Adipocyte (in vitro differentiated cells): Measurements from ENCODE around the gene TBC1D10B.

ENCODE experiments used
- DNase-seq: peaks from one replicate; pipeline ENCODE4 v3.0.0-alpha.2; 2015; ENCODE audit warnings: low read depth
- H3K27me3 ChIP-seq: replicated peaks from 2 replicates; pipeline ENCODE4 v1.7.0; 2013; ENCODE audit warnings: mild to moderate bottlenecking, low read length, moderate library complexity; ENCODE audit not compliant: control insufficient read depth, insufficient read depth
- H3K36me3 ChIP-seq: 2 replicates; pipeline ENCODE4 v1.7.0; 2013; ENCODE audit warnings: low read length, mild to moderate bottlenecking, moderate library complexity; ENCODE audit not compliant: control insufficient read depth, insufficient read depth, severe bottlenecking
- H3K4me1 ChIP-seq: 2 replicates; pipeline ENCODE4 v1.7.0; 2013; ENCODE audit warnings: mild to moderate bottlenecking, low read length, moderate library complexity; ENCODE audit not compliant: control insufficient read depth, insufficient read depth
- H3K4me3 ChIP-seq: 2 replicates; pipeline ENCODE4 v1.7.0; 2013; ENCODE audit warnings: mild to moderate bottlenecking, low read length, moderate library complexity
- H3K9ac ChIP-seq: 2 replicates; pipeline ENCODE4 v1.7.0; 2013; ENCODE audit warnings: mild to moderate bottlenecking, low read length, moderate library complexity
- H3K9me3 ChIP-seq: 2 replicates; pipeline ENCODE4 v1.7.0; 2013; ENCODE audit warnings: mild to moderate bottlenecking, low read length, moderate library complexity; ENCODE audit not compliant: control insufficient read depth

TBC1D10B gene

DNA sequence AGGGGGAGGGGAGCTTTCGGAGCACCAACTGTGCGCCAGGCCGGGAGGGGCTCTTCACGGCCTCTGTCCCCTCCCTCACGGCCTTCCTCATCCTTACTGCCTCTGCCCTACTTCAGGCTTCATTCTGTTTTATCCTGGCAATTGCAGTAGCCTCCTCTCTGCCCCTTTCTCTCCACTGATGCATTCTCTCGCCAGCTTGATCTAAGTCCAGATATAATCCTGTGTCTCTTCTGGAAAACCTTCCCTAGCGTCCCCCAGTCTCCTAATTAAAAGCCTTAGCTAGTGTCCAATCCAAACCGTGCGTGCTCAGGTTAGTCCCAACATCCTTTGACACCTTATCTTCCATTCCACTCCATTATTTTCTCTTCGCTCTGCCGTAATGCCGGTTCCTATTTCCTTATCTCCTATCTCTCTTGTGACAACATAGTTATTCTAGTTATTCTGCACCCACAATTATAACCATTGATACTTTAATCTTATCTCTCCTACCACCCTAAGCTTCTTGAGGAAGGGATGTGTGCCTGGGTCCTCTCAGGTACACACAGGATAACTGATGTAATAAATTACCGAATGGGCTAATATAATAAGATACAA, 25.8 kb upstream of the TBC1D10B start:
- DNase-seq, result no peak
- H3K4me1 ChIP-seq, result peaks cover 14% of the 10 kb centered on the region
- H3K36me3 ChIP-seq, result peaks cover 8% of the 10 kb centered on the region
- peak overlapping the region; percentile 93 for H3K4me3 ChIP-seq
- no peaks in the 10 kb centered on the region for H3K27me3 ChIP-seq
- no peaks in the 10 kb centered on the region for H3K9me3 ChIP-seq
- H3K9ac ChIP-seq, result peak overlapping the region; percentile 84

GRCh38 chr16:30395155-30395991, 25.1 kb upstream of the TBC1D10B start, which contains the start of gene ZNF48:
TSS of gene ZNF48 (plus strand) at chr16:30395420. CDS start at chr16:30395795, 375 bp downstream.
- H3K4me3 ChIP-seq, result peak within 1 kb of the TSS; percentile 93
- H3K9ac ChIP-seq, result peak within 1 kb of the TSS; percentile 84
- H3K9me3 ChIP-seq, result no peaks in the 10 kb centered on the region
- peaks cover 14% of the 10 kb centered on the region for H3K4me1 ChIP-seq
- H3K27me3 ChIP-seq, result no peaks in the 10 kb centered on the region
- DNase-seq, result peak; percentile 94
- peaks cover 8% of the 10 kb centered on the region for H3K36me3 ChIP-seq

DNA sequence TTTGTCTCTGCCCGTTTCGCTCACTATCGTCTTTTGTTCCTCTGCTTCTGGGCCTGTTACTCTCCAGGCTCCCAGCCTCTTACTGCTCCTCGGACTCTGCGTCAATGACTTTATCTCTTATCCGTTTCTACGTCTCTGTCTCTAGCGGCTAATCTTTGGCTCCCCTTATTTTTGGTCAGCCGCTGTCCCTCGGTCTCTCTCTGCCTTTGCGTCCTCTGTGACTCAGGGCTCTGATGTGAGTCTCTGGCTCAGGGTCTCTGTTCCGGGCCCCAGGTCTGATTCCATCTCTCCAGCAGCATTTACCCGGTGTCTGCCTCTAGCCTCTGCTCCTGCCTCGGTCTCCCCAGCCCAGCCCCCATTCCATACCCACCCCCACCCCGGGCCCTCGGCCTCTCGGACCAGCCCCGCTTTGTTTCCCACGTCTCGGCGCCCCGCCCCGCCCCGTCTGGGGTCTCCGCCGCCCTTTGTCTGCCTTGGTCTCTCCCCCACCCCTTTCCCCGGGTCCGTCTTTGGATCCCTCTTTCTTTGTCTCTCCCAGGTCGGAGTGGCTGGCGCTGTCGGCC, 24.4 kb upstream of the TBC1D10B start:
- Histone ChIP-seq H3K27me3 (no peaks in the 10 kb centered on the region), H3K4me3 (peak overlapping the region; percentile 93), H3K4me1 (peaks cover 14% of the 10 kb centered on the region), H3K36me3 (peaks cover 8% of the 10 kb centered on the region), H3K9ac (peak overlapping the region; percentile 84), H3K9me3 (no peaks in the 10 kb centered on the region)
- peak; percentile 69 for DNase-seq

DNA sequence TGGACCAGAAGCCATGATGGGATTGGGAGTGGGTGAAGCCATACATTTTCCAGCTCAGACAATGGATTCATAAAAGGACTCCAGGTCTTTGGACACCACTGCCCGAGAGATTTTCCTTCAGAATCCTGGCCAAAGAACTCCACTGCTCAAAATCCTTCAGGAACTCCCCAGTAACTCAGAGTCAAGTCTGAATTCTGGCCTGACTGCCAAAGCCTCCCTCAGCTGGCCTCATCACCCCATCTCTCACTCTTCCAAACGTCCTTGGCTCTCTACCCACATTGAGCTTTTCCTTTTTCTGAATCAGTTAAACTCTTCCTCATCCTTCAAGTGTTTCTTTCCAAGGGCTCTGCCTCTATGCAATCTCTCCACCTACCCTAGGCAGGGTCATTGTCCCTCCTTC, 13.2 kb upstream of the TBC1D10B start:
- no peak for DNase-seq
- Histone ChIP-seq H3K4me1 (peaks cover 13% of the 10 kb centered on the region), H3K9me3 (no peaks in the 10 kb centered on the region), H3K9ac (no peak overlapping the region), H3K36me3 (no peaks in the 10 kb centered on the region), H3K27me3 (no peaks in the 10 kb centered on the region), H3K4me3 (no peak overlapping the region)

DNA sequence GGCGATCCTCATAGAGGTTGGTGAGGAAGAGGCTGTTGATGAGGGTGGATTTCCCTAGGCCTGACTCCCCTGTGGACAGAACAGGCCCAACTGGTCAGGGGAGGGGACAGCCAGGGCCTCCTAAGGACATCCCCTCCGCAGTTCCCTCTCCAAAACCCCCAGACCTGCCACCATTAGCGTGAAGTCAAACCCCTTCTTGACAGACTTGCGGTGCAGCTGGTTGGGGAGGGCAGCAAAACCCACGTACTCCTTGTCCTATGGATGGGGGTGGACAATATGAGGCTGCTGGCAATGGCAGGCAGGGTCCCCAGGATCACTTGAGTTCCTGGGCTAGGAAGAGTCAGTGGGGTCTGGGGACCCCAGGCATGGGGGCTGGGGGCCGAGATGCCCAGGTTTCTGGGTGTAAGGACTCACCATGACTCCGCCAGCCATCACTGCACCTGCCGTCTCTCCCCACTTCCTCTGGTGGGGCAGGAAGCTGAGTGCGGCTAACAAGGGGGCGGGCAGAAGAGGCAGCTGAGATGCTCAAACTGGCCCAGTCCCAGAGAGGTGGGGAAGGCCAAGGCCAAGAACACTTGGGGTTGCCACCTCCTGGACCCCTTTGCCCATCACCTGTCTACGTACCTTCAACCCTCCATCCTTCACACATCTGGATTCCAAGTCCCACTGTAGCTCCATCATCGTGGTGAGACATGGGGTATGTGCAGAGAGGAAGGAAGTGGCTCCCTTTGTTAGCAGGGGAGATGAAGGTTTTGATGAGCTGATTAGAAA, 12.0 kb upstream of the TBC1D10B start, which contains the start of gene SEPTIN1:
Gene SEPTIN1 (minus strand): TSS at position 451 of the 771 bp plus-strand sequence. CDS start 19 bp downstream, at position 432.
- H3K9ac ChIP-seq, result no peak within 1 kb of the TSS
- H3K9me3 ChIP-seq, result no peaks in the 10 kb centered on the region
- no peaks in the 10 kb centered on the region for H3K27me3 ChIP-seq
- no peak within 1 kb of the TSS for H3K4me3 ChIP-seq
- peaks cover 15% of the 10 kb centered on the region for H3K4me1 ChIP-seq
- H3K36me3 ChIP-seq, result no peaks in the 10 kb centered on the region
- DNase-seq, result no peak

- H3K9ac ChIP-seq, result no peak overlapping the region
- H3K36me3 ChIP-seq, result no peaks in the 10 kb centered on the region
- H3K4me1 ChIP-seq, result peaks cover 18% of the 10 kb centered on the region
- DNase-seq, result no peak
- no peaks in the 10 kb centered on the region for H3K9me3 ChIP-seq
- H3K4me3 ChIP-seq, result no peak overlapping the region
- H3K27me3 ChIP-seq, result no peaks in the 10 kb centered on the region
Observed at GRCh38 chr16:30381291-30382041, 11.2 kb upstream of the TBC1D10B start.

GRCh38 chr16:30380803-30381208, 10.5 kb upstream of the TBC1D10B start:
- Histone ChIP-seq H3K27me3 (no peaks in the 10 kb centered on the region), H3K4me1 (peaks cover 18% of the 10 kb centered on the region), H3K9me3 (no peaks in the 10 kb centered on the region), H3K4me3 (no peak overlapping the region), H3K9ac (no peak overlapping the region), H3K36me3 (no peaks in the 10 kb centered on the region)
- DNase-seq, result no peak

DNA sequence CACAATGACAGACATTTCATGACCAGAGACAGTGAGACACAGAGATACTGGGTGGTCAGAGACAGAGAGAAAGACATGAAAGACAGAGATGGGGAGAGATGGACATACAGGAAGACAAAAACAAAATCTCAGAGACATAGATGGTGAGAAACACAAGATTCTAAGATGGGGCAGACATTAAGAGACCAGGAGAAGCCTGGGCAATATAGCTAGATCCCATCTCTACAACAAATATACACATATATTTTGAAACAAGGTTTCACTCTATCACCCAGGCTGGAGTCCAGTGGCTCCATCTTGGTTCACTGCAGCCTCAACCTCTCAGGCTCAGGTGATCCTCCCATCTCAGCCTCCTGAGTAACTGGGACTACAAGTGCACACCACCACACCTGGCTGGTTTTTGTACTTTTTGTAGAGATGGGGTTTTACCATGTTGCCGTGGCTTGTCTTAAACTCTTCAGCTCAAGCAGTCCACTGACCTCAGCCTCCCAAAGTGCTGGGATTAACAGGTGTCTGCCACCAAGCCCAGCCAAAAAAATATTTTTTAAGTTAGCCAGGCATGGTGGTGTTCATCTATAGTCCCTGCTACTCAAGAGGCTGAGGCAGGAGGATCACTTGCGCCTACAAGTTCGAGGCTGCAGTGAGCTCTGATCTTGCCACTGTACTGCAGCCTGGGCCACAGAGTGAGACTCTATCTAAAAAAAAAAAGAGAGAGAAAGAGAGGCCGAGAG, 9.9 kb upstream of the TBC1D10B start:
- H3K4me1 ChIP-seq, result peaks cover 18% of the 10 kb centered on the region
- no peak for DNase-seq
- no peak overlapping the region for H3K4me3 ChIP-seq
- no peaks in the 10 kb centered on the region for H3K36me3 ChIP-seq
- no peak overlapping the region for H3K9ac ChIP-seq
- H3K9me3 ChIP-seq, result no peaks in the 10 kb centered on the region
- no peaks in the 10 kb centered on the region for H3K27me3 ChIP-seq

GRCh38 chr16:30379158-30379783, 9.0 kb upstream of the TBC1D10B start:
- H3K4me1 ChIP-seq, result peaks cover 18% of the 10 kb centered on the region
- H3K9me3 ChIP-seq, result no peaks in the 10 kb centered on the region
- peak overlapping the region; percentile 89 for H3K4me3 ChIP-seq
- H3K36me3 ChIP-seq, result no peaks in the 10 kb centered on the region
- H3K27me3 ChIP-seq, result no peaks in the 10 kb centered on the region
- DNase-seq, result no peak
- H3K9ac ChIP-seq, result peak overlapping the region; percentile 92
